K562 (cell line): ENCODE data around the gene VPREB3. TPM values are rescaled to one million over a fixed set of nuclear protein-coding genes. Genes with fewer than 3 reads are reported as not detected.
A peak's percentile ranks its signal among the peaks of the same experiment; 100 is the strongest.

Source experiments
- ADNP ChIP-seq: fragments of 200-800 bp; sonication (Bioruptor generic); IDR thresholded peaks from 2 replicates; pipeline ENCODE4 v1.6.1; 2016; ENCODE audit warnings: missing genetic modification characterization, missing compliant biosample characterization
- ATF1 ChIP-seq, 2 experiments: fragments of 450-650 bp in 1 of 2; IDR thresholded peaks; 2 replicates each; pipeline ENCODE4 v1.6.1; 2016; ENCODE audit warnings: missing compliant biosample characterization in 1 of 2, missing genetic modification characterization in 1 of 2
- CHCHD3 ChIP-seq: fragments of 250-450 bp; sonication (Bioruptor Pico); IDR thresholded peaks from 2 replicates; pipeline ENCODE4 v2.1.2; 2022; ENCODE audit warnings: mild to moderate bottlenecking
- HINFP ChIP-seq: fragments of 450-650 bp; conservative IDR thresholded peaks from 2 replicates; pipeline ENCODE4 v1.6.1; 2016; ENCODE audit warnings: missing genetic modification characterization, low read depth, mild to moderate bottlenecking, control low read depth, missing compliant biosample characterization
- JUND ChIP-seq, 2 experiments: IDR thresholded peaks; 2 replicates in 1 of 2; 3 replicates in 1 of 2; pipeline ENCODE4 v1.6.1; 2011; ENCODE audit warnings: borderline replicate concordance in 2 of 2, low read depth in 2 of 2, low read length in 2 of 2, improper control_type of control experiment in 1 of 2, missing biosample characterization in 1 of 2, missing genetic modification characterization in 1 of 2, missing genetic modification reagents in 1 of 2
- KDM1A ChIP-seq, 2 experiments: fragments of 450-650 bp; IDR thresholded peaks; 2 replicates each; pipeline ENCODE4 v1.6.1; 2016; ENCODE audit warnings: mild to moderate bottlenecking in 2 of 2
- PATZ1 ChIP-seq: fragments of 250-450 bp; sonication (Bioruptor Pico); IDR thresholded peaks from 2 replicates; pipeline ENCODE4 v1.5.0; 2020; ENCODE audit warnings: mild to moderate bottlenecking, borderline replicate concordance
- RBBP5 ChIP-seq: fragments of 200-600 bp; sonication (generic); IDR thresholded peaks from 2 replicates; pipeline ENCODE4 v1.6.1; 2012; ENCODE audit warnings: borderline replicate concordance, mild to moderate bottlenecking, low read length, control low read depth, inconsistent platforms; ENCODE audit not compliant: insufficient read depth, poor library complexity, severe bottlenecking
- SOX6 ChIP-seq: fragments of 450-650 bp; IDR thresholded peaks from 2 replicates; pipeline ENCODE4 v1.6.1; 2014; ENCODE audit warnings: mild to moderate bottlenecking
- STAT5A ChIP-seq: IDR thresholded peaks from 2 replicates; pipeline ENCODE4 v1.6.1; 2012; ENCODE audit warnings: low read length, inconsistent platforms, borderline replicate concordance
- SUPT5H ChIP-seq: fragments of 450-650 bp; IDR thresholded peaks from 2 replicates; pipeline ENCODE4 v1.6.1; 2016
- TEAD4 ChIP-seq, 2 experiments: sonication (generic) in 1 of 2; formaldehyde crosslinking in 1 of 2; IDR thresholded peaks; 2 replicates each; pipeline versions ENCODE4 v1.6.1 to v1.8.0; 2012 to 2022; ENCODE audit warnings: borderline replicate concordance in 1 of 2, inconsistent platforms in 1 of 2, low read length in 1 of 2, mild to moderate bottlenecking in 1 of 2, missing genetic modification reagents in 1 of 2
- ZC3H11A ChIP-seq: IDR thresholded peaks from 2 replicates; pipeline ENCODE4 v1.6.1; 2012; ENCODE audit warnings: low read depth, low read length, improper control_type of control experiment
- ZNF280B ChIP-seq: fragments of 250-450 bp; sonication (Bioruptor Pico); IDR thresholded peaks from 2 replicates; pipeline ENCODE4 v1.5.1; 2021; ENCODE audit warnings: mild to moderate bottlenecking
- ZNF696 ChIP-seq: fragments of 250-450 bp; sonication (Bioruptor Pico); conservative IDR thresholded peaks from 2 replicates; pipeline ENCODE4 v1.4.0; 2020; ENCODE audit warnings: mild to moderate bottlenecking, moderate library complexity
- polyA plus RNA-seq, 8 experiments: library from polyadenylated mRNA; depleted of rRNA in 4 of 8; stranded (reverse) in 5 of 8; unstranded in 3 of 8; fragments of >200 nt; fragmentation: Nextera tagmentation in 2 of 8; fragmentation: Illumina TruSeq in 1 of 8; extraction: Ambion mirVana in 2 of 8; extraction: Trizol in 1 of 8; gene quantifications; 2 replicates each; pipeline versions ENCODE4 v1.2.1 to v1.2.3, GENCODE V29; 2011 to 2014; ENCODE audit warnings: inconsistent platforms in 1 of 8, missing spikeins in 1 of 8
- total RNA-seq, 7 experiments: library from RNA; depleted of rRNA in 6 of 7; stranded (reverse); fragments of >200 nt in 6 of 7; fragmentation: Illumina TruSeq in 2 of 7; extraction: Trizol in 2 of 7; gene quantifications; 2 replicates each; pipeline versions ENCODE4 v1.2.1 to v1.2.3, GENCODE V29; 2011 to 2021; ENCODE audit warnings: low replicate concordance in 1 of 7
- TF ChIP-seq, protein P1 (sequence below), 2 experiments: fragments of 450-650 bp; conservative IDR thresholded peaks; 2 replicates each; pipeline ENCODE4 v1.6.1; 2017; ENCODE audit warnings: mild to moderate bottlenecking in 2 of 2, moderate library complexity in 2 of 2

Gene VPREB3
- total and polyA plus RNA-seq, 9 of the 15 experiments (the other 6 are each of a cell fraction or from before 2014, with no cell fraction given): 0.14 to 0.71 (median 0.20) TPM; not detected in 6

DNA sequence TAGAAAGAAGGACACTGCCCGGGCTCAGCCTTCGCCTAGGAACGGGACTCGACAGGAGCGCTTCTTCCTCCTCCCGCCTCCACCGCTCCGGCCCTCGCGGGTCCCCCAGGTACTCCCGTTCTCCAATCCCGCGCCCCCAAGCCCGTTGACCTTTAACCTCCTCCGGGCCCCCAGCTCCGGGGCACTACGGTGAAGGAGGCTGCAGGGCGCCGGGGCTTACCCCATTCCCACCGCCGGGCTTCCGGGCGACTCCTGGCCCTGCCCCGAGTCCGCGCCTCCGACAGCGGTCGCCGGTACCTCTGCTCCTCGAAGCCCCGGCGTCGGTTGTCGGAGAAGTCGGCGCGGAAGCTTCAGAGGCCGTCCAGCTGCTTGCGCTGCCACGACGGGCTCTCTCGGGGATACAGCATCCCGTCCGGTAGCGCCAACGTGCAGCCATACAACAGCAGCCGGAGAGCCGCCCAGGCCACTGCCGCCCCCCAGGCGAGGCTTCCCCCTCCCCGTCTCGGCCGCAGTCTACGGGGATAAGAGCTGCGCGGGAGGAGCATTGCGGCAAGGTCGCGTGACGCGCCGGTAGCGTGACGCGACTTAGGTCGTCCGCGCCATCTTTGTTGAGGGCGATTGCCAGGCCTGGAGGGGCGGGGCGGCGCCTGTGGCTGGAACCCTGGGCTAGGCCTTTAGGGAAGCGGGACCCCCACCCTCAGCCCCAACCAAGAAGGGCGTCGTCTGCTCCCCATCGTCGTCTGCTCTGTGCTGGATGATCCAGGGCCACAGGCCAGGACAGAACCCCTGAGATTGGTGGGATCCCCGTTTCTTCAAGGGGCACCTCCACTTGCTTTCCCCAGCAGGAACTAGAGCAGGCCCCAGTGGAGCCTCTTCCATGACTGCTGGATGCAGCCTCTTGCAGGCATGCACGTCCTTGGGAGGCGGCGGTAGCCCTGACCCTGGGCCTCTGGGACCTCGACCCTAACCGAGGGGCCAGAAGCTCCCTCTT, 37.1 kb downstream of the VPREB3 start (continued):
- TF ChIP-seq CHCHD3 (no peak), RBBP5 (peak; percentile 74), ZC3H11A (no peak), KDM1A (IDR thresholded peaks at IDR 0.05) (no peak), TEAD4 (IDR thresholded peaks at IDR 0.05; ENCODE audit: low read length) (no peak), TEAD4 (CRISPR knock-in tag; IDR thresholded peaks at IDR 0.05; ENCODE audit: borderline replicate concordance) (no peak), ADNP (no peak), ATF1 (CRISPR knock-in tag; IDR thresholded peaks at IDR 0.05) (peak; percentile 86), ATF1 (tag; IDR thresholded peaks at IDR 0.05) (peak; percentile 99), JUND (IDR thresholded peaks at IDR 0.05; ENCODE audit: borderline replicate concordance, low read depth, low read length) (peak; percentile 65; the same call in 1 of the 2 replicates), JUND (tag; IDR thresholded peaks at IDR 0.05; ENCODE audit: borderline replicate concordance, low read depth, low read length) (peak; percentile 50; the same call in 1 of the 3 replicates), ZNF280B (CRISPR knock-in tag) (no peak), SOX6 (no peak), HINFP (tag) (no peak), STAT5A (no peak), SUPT5H (peak; percentile 73), ZNF696 (CRISPR knock-in tag) (no peak), PATZ1 (CRISPR knock-in tag) (no peak)
- TF ChIP-seq, protein P1, sequence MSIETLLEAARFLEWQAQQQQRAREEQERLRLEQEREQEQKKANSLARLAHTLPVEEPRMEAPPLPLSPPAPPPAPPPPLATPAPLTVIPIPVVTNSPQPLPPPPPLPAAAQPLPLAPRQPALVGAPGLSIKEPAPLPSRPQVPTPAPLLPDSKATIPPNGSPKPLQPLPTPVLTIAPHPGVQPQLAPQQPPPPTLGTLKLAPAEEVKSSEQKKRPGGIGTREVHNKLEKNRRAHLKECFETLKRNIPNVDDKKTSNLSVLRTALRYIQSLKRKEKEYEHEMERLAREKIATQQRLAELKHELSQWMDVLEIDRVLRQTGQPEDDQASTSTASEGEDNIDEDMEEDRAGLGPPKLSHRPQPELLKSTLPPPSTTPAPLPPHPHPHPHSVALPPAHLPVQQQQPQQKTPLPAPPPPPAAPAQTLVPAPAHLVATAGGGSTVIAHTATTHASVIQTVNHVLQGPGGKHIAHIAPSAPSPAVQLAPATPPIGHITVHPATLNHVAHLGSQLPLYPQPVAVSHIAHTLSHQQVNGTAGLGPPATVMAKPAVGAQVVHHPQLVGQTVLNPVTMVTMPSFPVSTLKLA (conservative IDR thresholded peaks at IDR 0.05): peak; percentile 59 to 83
